ENCODE results near the gene PXMP4.
"Not testable (repeated sequence)": the region's sequence is repeated elsewhere in the genome, so short reads cannot be mapped to it uniquely, and the experiment has no call there.

Gene PXMP4

GRCh38 chr20:33719989-33720709 lies at the start of gene PXMP4:
PXMP4 (minus strand) TSS chr20:33720310; CDS start chr20:33720207, 103 bp downstream.
- H3K27me3 ChIP-seq (ENCODE audit: low read depth) = no peaks in the 10 kb centered on the region
- H3K9me3 ChIP-seq = no peaks in the 10 kb centered on the region
- H3K4me1 ChIP-seq = peaks cover 6% of the 10 kb centered on the region
- DNase-seq (ENCODE audit: low spot score in 2 of 2) = peak; percentile 90 to 99
- in situ Hi-C loops (cut with MboI; ENCODE audit: low sequenced_read_pairs) = no loop called here
- no peaks in the 10 kb centered on the region for H3K36me3 ChIP-seq (replicated peaks)
- peak within 1 kb of the TSS; percentile 66 for H3K4me3 ChIP-seq

DNA sequence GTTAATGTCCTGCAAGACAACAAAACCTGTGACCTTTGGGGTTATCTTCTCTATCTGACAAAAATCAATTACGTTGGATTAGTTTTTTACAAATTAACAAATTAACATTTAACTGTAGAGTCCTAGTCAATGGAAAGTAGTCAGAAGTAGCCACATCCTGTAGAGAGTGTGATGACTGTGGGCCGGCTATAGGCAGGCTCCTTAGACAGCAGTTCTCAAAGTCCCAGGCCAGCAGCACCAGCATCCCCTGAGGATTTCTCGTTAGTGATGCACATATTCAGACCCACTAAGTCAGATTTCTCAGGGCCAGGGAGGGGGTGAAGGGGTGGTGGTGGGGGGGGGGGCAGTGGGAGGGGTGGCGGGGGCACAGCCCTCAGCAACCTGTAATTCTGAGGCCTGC lies 48.9 kb upstream of the PXMP4 start:
- Histone ChIP-seq H3K4me3 (no peak overlapping the region), H3K36me3 (replicated peaks) (no peaks in the 10 kb centered on the region; the same call in 1 of the 2 replicates), H3K27me3 (ENCODE audit: low read depth) (no peaks in the 10 kb centered on the region), H3K9me3 (no peaks in the 10 kb centered on the region), H3K4me1 (no peaks in the 10 kb centered on the region)
- in situ Hi-C loops (cut with MboI; ENCODE audit: low sequenced_read_pairs) = no loop called here
- DNase-seq (ENCODE audit: low spot score in 2 of 2) = no peak

DNA sequence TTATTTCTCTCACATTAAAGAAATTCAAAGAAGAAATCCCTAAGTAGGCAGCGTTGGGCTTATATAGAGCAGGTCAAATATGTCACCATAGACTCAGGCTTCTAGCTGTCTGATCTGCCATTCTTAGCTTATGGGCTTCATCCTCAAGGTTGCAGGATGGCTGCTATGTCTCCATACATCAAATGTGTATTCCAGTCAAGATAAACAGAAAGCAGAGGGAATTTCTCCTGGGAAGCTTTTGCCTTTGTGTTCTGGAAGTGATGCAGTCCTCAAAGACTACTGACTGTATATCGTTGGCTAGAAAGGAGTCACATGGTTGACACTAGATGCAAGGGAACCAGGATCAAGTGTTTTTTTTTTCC lies 47.6 kb upstream of the PXMP4 start:
- in situ Hi-C loops (cut with MboI; ENCODE audit: low sequenced_read_pairs) = no loop called here
- no peak for DNase-seq (ENCODE audit: low spot score in 2 of 2)
- H3K9me3 ChIP-seq = no peaks in the 10 kb centered on the region
- H3K4me3 ChIP-seq = no peak overlapping the region
- H3K27me3 ChIP-seq (ENCODE audit: low read depth) = no peaks in the 10 kb centered on the region
- no peaks in the 10 kb centered on the region for H3K4me1 ChIP-seq
- no peaks in the 10 kb centered on the region; the same call in 1 of the 2 replicates for H3K36me3 ChIP-seq (replicated peaks)

GRCh38 chr20:33766686-33767085 lies 46.6 kb upstream of the PXMP4 start:
- no peak for DNase-seq (ENCODE audit: low spot score in 2 of 2)
- Histone ChIP-seq H3K9me3 (no peaks in the 10 kb centered on the region), H3K27me3 (ENCODE audit: low read depth) (no peaks in the 10 kb centered on the region), H3K4me3 (no peak overlapping the region), H3K36me3 (replicated peaks) (no peaks in the 10 kb centered on the region; the same call in 1 of the 2 replicates), H3K4me1 (no peaks in the 10 kb centered on the region)
- in situ Hi-C loops (cut with MboI; ENCODE audit: low sequenced_read_pairs) = no loop called here

DNA sequence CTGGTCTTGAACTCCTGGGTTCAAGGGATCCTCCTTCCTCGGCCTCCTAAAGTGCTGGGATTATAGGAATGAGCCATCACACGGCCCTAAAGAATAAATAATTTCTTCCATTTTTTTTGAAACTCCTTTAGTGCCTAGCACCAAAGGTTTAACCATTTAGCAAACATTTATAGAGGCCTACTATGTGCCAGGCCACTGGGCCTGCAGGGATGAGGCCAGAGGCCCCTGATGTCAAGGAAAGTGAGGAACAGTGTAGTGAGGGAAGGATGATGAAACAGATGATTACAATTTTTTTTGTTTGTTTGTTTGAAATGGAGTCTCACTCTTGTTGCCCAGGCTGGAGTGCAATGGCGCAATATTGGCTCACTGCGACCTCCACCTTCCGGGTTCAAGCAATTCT lies 45.5 kb upstream of the PXMP4 start:
- Histone ChIP-seq H3K4me3 (no peak overlapping the region), H3K36me3 (replicated peaks) (no peaks in the 10 kb centered on the region; the same call in 1 of the 2 replicates), H3K4me1 (no peaks in the 10 kb centered on the region), H3K27me3 (ENCODE audit: low read depth) (no peaks in the 10 kb centered on the region), H3K9me3 (no peaks in the 10 kb centered on the region)
- DNase-seq (ENCODE audit: low spot score in 2 of 2) = no peak
- in situ Hi-C loops (cut with MboI; ENCODE audit: low sequenced_read_pairs) = no loop called here

- no peak for DNase-seq (ENCODE audit: low spot score in 2 of 2)
- in situ Hi-C loops (cut with MboI; ENCODE audit: low sequenced_read_pairs) = no loop called here
Observed at GRCh38 chr20:33765099-33765498, 45.0 kb upstream of the PXMP4 start.

GRCh38 chr20:33761698-33762250 lies 41.7 kb upstream of the PXMP4 start:
- Histone ChIP-seq H3K4me1 (no peaks in the 10 kb centered on the region), H3K9me3 (no peaks in the 10 kb centered on the region), H3K4me3 (no peak overlapping the region), H3K27me3 (ENCODE audit: low read depth) (no peaks in the 10 kb centered on the region), H3K36me3 (replicated peaks) (no peaks in the 10 kb centered on the region)
- in situ Hi-C loops (cut with MboI; ENCODE audit: low sequenced_read_pairs) = no loop called here
- no peak for DNase-seq (ENCODE audit: low spot score in 2 of 2)

More at GRCh38 chr20:33765099-33765498, 45.0 kb upstream of the PXMP4 start:
- Histone ChIP-seq H3K4me3 (no peak overlapping the region), H3K9me3 (no peaks in the 10 kb centered on the region), H3K27me3 (ENCODE audit: low read depth) (no peaks in the 10 kb centered on the region), H3K36me3 (replicated peaks) (no peaks in the 10 kb centered on the region; the same call in 1 of the 2 replicates), H3K4me1 (no peaks in the 10 kb centered on the region)

- Histone ChIP-seq H3K4me3 (no peak overlapping the region), H3K27me3 (ENCODE audit: low read depth) (no peaks in the 10 kb centered on the region), H3K36me3 (replicated peaks) (peaks cover 4% of the 10 kb centered on the region), H3K4me1 (peaks cover 6% of the 10 kb centered on the region; the same call in 1 of the 2 replicates), H3K9me3 (no peaks in the 10 kb centered on the region)
- DNase-seq (ENCODE audit: low spot score in 2 of 2) = no peak
- in situ Hi-C loops (cut with MboI; ENCODE audit: low sequenced_read_pairs) = no loop called here
Observed at GRCh38 chr20:33757458-33757857, 37.3 kb upstream of the PXMP4 start.

- H3K9me3 ChIP-seq = no peaks in the 10 kb centered on the region
- DNase-seq (ENCODE audit: low spot score in 2 of 2) = no peak
- H3K4me1 ChIP-seq = peaks cover 6% of the 10 kb centered on the region; the same call in 1 of the 2 replicates
- in situ Hi-C loops (cut with MboI; ENCODE audit: low sequenced_read_pairs) = no loop called here
- H3K27me3 ChIP-seq (ENCODE audit: low read depth) = no peaks in the 10 kb centered on the region
- H3K4me3 ChIP-seq = no peak overlapping the region
- peaks cover 4% of the 10 kb centered on the region for H3K36me3 ChIP-seq (replicated peaks)
Observed at GRCh38 chr20:33757046-33757445, 36.9 kb upstream of the PXMP4 start.

GRCh38 chr20:33755936-33756490 lies 35.9 kb upstream of the PXMP4 start:
- in situ Hi-C loops (cut with MboI; ENCODE audit: low sequenced_read_pairs); H3K4me3 ChIP-seq; H3K4me1 ChIP-seq; H3K9me3 ChIP-seq; H3K36me3 ChIP-seq (replicated peaks); H3K27me3 ChIP-seq (ENCODE audit: low read depth): not testable (repeated sequence)
- peak in 1 of 2 experiments; percentile 17 for DNase-seq (ENCODE audit: low spot score in 2 of 2)

GRCh38 chr20:33753763-33754162 lies 33.7 kb upstream of the PXMP4 start:
- in situ Hi-C loops (cut with MboI; ENCODE audit: low sequenced_read_pairs) = no loop called here
- Histone ChIP-seq H3K27me3 (ENCODE audit: low read depth) (no peaks in the 10 kb centered on the region), H3K4me1 (peaks cover 6% of the 10 kb centered on the region; the same call in 1 of the 2 replicates), H3K36me3 (replicated peaks) (peaks cover 4% of the 10 kb centered on the region), H3K4me3 (no peak overlapping the region), H3K9me3 (no peaks in the 10 kb centered on the region)
- no peak for DNase-seq (ENCODE audit: low spot score in 2 of 2)

DNA sequence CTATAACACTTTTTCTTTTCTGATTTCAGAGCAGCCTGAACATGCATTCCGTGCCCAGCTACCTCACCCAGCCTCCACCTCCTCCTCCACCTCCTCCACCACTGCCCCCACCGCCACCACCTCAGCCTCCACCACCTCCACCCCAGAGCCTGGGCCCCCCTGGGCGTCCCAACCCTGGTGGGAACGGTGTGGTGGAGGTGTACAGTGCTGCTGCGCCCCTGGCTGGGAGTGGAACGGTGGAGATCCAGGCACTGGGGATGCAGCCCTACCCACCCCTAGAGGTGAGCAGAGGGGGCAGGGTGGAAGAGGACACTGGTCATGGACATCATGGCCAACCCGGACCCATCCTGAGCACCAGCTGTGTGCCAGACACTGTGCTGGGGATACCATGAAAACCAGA lies 33.0 kb upstream of the PXMP4 start:
- peaks cover 6% of the 10 kb centered on the region; the same call in 1 of the 2 replicates for H3K4me1 ChIP-seq
- in situ Hi-C loops (cut with MboI; ENCODE audit: low sequenced_read_pairs) = no loop called here
- H3K27me3 ChIP-seq (ENCODE audit: low read depth) = no peaks in the 10 kb centered on the region
- H3K9me3 ChIP-seq = no peaks in the 10 kb centered on the region
- H3K4me3 ChIP-seq = no peak overlapping the region
- DNase-seq (ENCODE audit: low spot score in 2 of 2) = no peak
- H3K36me3 ChIP-seq (replicated peaks) = peaks cover 4% of the 10 kb centered on the region

- H3K27me3 ChIP-seq (ENCODE audit: low read depth) = no peaks in the 10 kb centered on the region
- no peaks in the 10 kb centered on the region for H3K9me3 ChIP-seq
- DNase-seq (ENCODE audit: low spot score in 2 of 2) = no peak
- H3K4me3 ChIP-seq = no peak overlapping the region
- in situ Hi-C loops (cut with MboI; ENCODE audit: low sequenced_read_pairs) = no loop called here
- peaks cover 4% of the 10 kb centered on the region for H3K36me3 ChIP-seq (replicated peaks)
- H3K4me1 ChIP-seq = peaks cover 6% of the 10 kb centered on the region; the same call in 1 of the 2 replicates
Observed at GRCh38 chr20:33751775-33752174, 31.7 kb upstream of the PXMP4 start.

GRCh38 chr20:33746325-33746998 lies 26.4 kb upstream of the PXMP4 start:
- DNase-seq (ENCODE audit: low spot score in 2 of 2) = no peak
- Histone ChIP-seq H3K27me3 (ENCODE audit: low read depth) (no peaks in the 10 kb centered on the region), H3K36me3 (replicated peaks) (no peaks in the 10 kb centered on the region), H3K9me3 (no peaks in the 10 kb centered on the region), H3K4me1 (no peaks in the 10 kb centered on the region), H3K4me3 (no peak overlapping the region)
- in situ Hi-C loops (cut with MboI; ENCODE audit: low sequenced_read_pairs) = no loop called here
